HG03097 (cell line): ENCODE data around the gene PRPS1L1.

Source experiments
- ATAC-seq: cut with Tn5 transposase; IDR thresholded peaks from one replicate; pipeline ENCODE4 v1.9.1; 2021; ENCODE audit not compliant: unreplicated experiment, low FRiP score

PRPS1L1 gene

GRCh38 chr7:18016547-18017444 is 10.8 kb downstream of the PRPS1L1 start:
- ATAC-seq: no peak

- no peak for ATAC-seq
Measured at GRCh38 chr7:18013936-18014335, 13.7 kb downstream of the PRPS1L1 start.

GRCh38 chr7:18004372-18004771 is 23.3 kb downstream of the PRPS1L1 start:
- ATAC-seq: no peak

- no peak for ATAC-seq
Measured at GRCh38 chr7:18003286-18003994, 24.2 kb downstream of the PRPS1L1 start.

GRCh38 chr7:17998692-17999091 is 29.0 kb downstream of the PRPS1L1 start:
- no peak for ATAC-seq

GRCh38 chr7:17996442-17997223 is 31.0 kb downstream of the PRPS1L1 start:
- ATAC-seq: no peak

GRCh38 chr7:17996040-17996439 is 31.6 kb downstream of the PRPS1L1 start:
- ATAC-seq: no peak

GRCh38 chr7:17994079-17994850 is 33.4 kb downstream of the PRPS1L1 start:
- no peak for ATAC-seq

- no peak for ATAC-seq
Measured at GRCh38 chr7:17991866-17992648, 35.6 kb downstream of the PRPS1L1 start.

GRCh38 chr7:17990761-17991160 is 36.9 kb downstream of the PRPS1L1 start:
- ATAC-seq: no peak

GRCh38 chr7:17989546-17989945 is 38.1 kb downstream of the PRPS1L1 start:
- ATAC-seq: no peak

GRCh38 chr7:17988858-17989257 is 38.8 kb downstream of the PRPS1L1 start:
- ATAC-seq: no peak

GRCh38 chr7:17988141-17988540 is 39.5 kb downstream of the PRPS1L1 start:
- ATAC-seq: no peak

- ATAC-seq: no peak
Measured at GRCh38 chr7:17986851-17987250, 40.8 kb downstream of the PRPS1L1 start.

- no peak for ATAC-seq
Measured at GRCh38 chr7:17985473-17986239, 42.0 kb downstream of the PRPS1L1 start.

GRCh38 chr7:17984288-17984687 is 43.4 kb downstream of the PRPS1L1 start:
- ATAC-seq: no peak

- ATAC-seq: no peak
Measured at GRCh38 chr7:17983221-17984062, 44.2 kb downstream of the PRPS1L1 start.

- no peak for ATAC-seq
Measured at GRCh38 chr7:17976952-17977351, 50.7 kb downstream of the PRPS1L1 start.
